Natural killer cell (primary cell): ENCODE data around the gene PNPLA1. TPM values are rescaled to one million over a fixed set of nuclear protein-coding genes. Genes with fewer than 3 reads are reported as not detected.

ENCODE experiments used
- ATAC-seq, 3 donors: fragments of 150-1000 bp in 2 of 3; fragments of 200-7000 bp in 1 of 3; cut with Tn5 transposase; 1 replicate in 1 of 3; 2 replicates in 2 of 3; pipeline ENCODE4 v1.10.0; 2021; ENCODE audit warnings: mild to moderate bottlenecking in 2 of 3, moderate library complexity in 2 of 3
- DNase-seq, 2 donors: peaks; one replicate each; pipeline versions ENCODE4 v3.0.0 to v3.0.0-alpha.2; 2013 to 2021; ENCODE audit warnings: mixed read lengths in 1 of 2
- H3K27ac ChIP-seq: one replicate; pipeline ENCODE4 v1.5.1; 2013; ENCODE audit warnings: mild to moderate bottlenecking, low read length
- H3K27me3 ChIP-seq: one replicate; pipeline ENCODE4 v1.6.1; 2013; ENCODE audit warnings: low read length; ENCODE audit not compliant: control insufficient read depth, insufficient read depth
- H3K36me3 ChIP-seq: one replicate; pipeline ENCODE4 v1.6.1; 2013; ENCODE audit warnings: low read length; ENCODE audit not compliant: control insufficient read depth, insufficient read depth
- H3K4me1 ChIP-seq: one replicate; pipeline ENCODE4 v1.6.1; 2013; ENCODE audit warnings: low read length; ENCODE audit not compliant: control insufficient read depth, insufficient read depth
- H3K4me3 ChIP-seq: one replicate; pipeline ENCODE4 v1.5.1; 2013; ENCODE audit warnings: low read length
- H3K9me3 ChIP-seq: one replicate; pipeline ENCODE4 v1.6.1; 2013; ENCODE audit warnings: low read length; ENCODE audit not compliant: control insufficient read depth, insufficient read depth
- H3K27ac Mint-ChIP-seq, 2 donors: one replicate each; pipeline ENCODE4 v1.8.0; 2022; ENCODE audit warnings: mild to moderate bottlenecking in 2 of 2, mixed read lengths in 2 of 2, moderate library complexity in 1 of 2
- H3K27me3 Mint-ChIP-seq, 2 donors: one replicate each; pipeline ENCODE4 v1.8.0; 2022; ENCODE audit warnings: low read depth in 2 of 2, mixed read lengths in 2 of 2
- H3K36me3 Mint-ChIP-seq: one replicate; pipeline ENCODE4 v1.8.0; 2022; ENCODE audit warnings: mixed read lengths
- H3K4me1 Mint-ChIP-seq, 2 donors: one replicate each; pipeline ENCODE4 v1.8.0; 2022; ENCODE audit warnings: mixed read lengths in 2 of 2
- H3K4me3 Mint-ChIP-seq: one replicate; pipeline ENCODE4 v1.8.0; 2022; ENCODE audit warnings: mild to moderate bottlenecking, moderate library complexity, mixed read lengths
- H3K9me3 Mint-ChIP-seq, 2 donors: one replicate each; pipeline ENCODE4 v1.8.0; 2022; ENCODE audit warnings: mixed read lengths in 2 of 2
- WGBS: methylation state at CpG from one replicate; pipeline ENCODE4 v1.1.7; 2013; ENCODE audit warnings: missing lambda C conversion rate; ENCODE audit not compliant: insufficient coverage; 5-methylcytosine and 5-hydroxymethylcytosine counted together
- intact Hi-C: fragments of 100-400 bp; cut with micrococcal nuclease; formaldehyde crosslinking; loops from one replicate; pipeline ENCODE4 v1.14.2; 2022
- total RNA-seq, 4 donors: library from RNA; stranded (reverse); fragments of 120-200 nt in 1 of 4; gene quantifications; one replicate each; pipeline versions ENCODE4 v1.2.3 to v1.2.4, GENCODE V29; 2013 to 2022
- TF ChIP-seq, protein P1 (sequence below): fragments of 200-600 bp; IDR thresholded peaks from one replicate; pipeline ENCODE4 v1.8.0; 2022; ENCODE audit warnings: antibody characterized with exemption

Gene PNPLA1
- total RNA-seq, 3 donors from 2014 or later (not counting 1 experiment from before 2014, with no cell fraction given) = 0.14 to 3.5 (median 0.61) TPM

DNA sequence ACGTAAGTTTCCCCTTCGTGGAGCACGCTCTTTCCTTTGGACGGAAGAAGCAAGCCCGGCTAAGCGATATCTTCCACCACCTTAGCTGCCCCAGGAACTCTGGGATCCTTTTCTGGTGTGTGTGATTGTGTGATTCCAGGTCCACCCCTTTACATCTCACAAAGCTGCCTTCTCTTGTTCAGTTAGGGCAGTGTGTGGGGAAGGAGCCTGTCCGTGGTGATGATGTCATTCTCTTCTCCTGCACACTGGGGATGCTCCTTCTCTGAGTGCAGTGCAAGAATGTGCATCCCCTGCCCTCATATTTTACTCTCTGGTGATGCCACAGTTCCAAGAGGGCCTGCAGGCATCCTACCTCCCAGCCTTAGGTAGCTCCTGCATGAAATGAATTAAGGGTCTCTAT lies 36.5 kb downstream of the PNPLA1 start:
- ATAC-seq = no peak
- Histone ChIP-seq H3K27me3 (no peaks in the 10 kb centered on the region), H3K36me3 (no peaks in the 10 kb centered on the region), H3K27ac (no peak overlapping the region), H3K4me3 (no peak overlapping the region), H3K4me1 (peaks cover 6% of the 10 kb centered on the region), H3K9me3 (no peaks in the 10 kb centered on the region)
- DNase-seq = no peak
- peaks cover 7 to 9% of the 10 kb centered on the region in 2 donors for H3K4me1 Mint-ChIP-seq
- H3K9me3 Mint-ChIP-seq = no peaks in the 10 kb centered on the region
- peaks cover 6 to 13% of the 10 kb centered on the region in 2 donors for H3K27me3 Mint-ChIP-seq
- 73% methylated on average over 5 of the region's 7 CpGs for WGBS
- no peaks in the 10 kb centered on the region for H3K36me3 Mint-ChIP-seq
- TF ChIP-seq, protein P1, sequence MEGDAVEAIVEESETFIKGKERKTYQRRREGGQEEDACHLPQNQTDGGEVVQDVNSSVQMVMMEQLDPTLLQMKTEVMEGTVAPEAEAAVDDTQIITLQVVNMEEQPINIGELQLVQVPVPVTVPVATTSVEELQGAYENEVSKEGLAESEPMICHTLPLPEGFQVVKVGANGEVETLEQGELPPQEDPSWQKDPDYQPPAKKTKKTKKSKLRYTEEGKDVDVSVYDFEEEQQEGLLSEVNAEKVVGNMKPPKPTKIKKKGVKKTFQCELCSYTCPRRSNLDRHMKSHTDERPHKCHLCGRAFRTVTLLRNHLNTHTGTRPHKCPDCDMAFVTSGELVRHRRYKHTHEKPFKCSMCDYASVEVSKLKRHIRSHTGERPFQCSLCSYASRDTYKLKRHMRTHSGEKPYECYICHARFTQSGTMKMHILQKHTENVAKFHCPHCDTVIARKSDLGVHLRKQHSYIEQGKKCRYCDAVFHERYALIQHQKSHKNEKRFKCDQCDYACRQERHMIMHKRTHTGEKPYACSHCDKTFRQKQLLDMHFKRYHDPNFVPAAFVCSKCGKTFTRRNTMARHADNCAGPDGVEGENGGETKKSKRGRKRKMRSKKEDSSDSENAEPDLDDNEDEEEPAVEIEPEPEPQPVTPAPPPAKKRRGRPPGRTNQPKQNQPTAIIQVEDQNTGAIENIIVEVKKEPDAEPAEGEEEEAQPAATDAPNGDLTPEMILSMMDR = no peak
- no peak overlapping the region for H3K27ac Mint-ChIP-seq
- H3K4me3 Mint-ChIP-seq = no peak overlapping the region
- intact Hi-C loops = no loop called here

DNA sequence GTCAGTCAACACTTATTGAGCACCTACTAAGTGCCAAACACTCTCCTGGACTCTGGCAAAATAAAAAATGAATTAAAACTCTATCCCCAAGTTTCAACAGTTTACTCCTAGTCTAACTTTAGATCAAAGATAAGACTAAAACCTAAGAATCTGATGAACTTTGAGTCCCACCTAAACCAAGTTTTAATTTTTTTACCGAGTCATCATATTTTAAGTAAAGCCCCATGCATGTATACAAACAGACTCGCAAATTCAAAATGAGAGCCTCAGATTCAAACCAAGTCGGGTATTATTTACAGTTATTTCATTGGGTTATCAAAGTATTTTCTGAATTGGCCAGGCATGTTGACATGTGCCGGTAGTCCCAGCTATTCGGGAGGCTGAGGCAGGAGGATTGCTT lies 38.7 kb downstream of the PNPLA1 start:
- Mint-ChIP-seq H3K4me3 (no peak overlapping the region), H3K9me3 (no peaks in the 10 kb centered on the region), H3K36me3 (no peaks in the 10 kb centered on the region), H3K27me3 (peaks cover 0 to 9% of the 10 kb centered on the region in 2 donors), H3K27ac (no peak overlapping the region), H3K4me1 (peaks cover 0 to 5% of the 10 kb centered on the region in 2 donors)
- DNase-seq = no peak
- TF ChIP-seq, protein P1 = no peak
- no peak for ATAC-seq
- Histone ChIP-seq H3K4me3 (no peak overlapping the region), H3K27ac (no peak overlapping the region), H3K4me1 (peaks cover 6% of the 10 kb centered on the region), H3K36me3 (no peaks in the 10 kb centered on the region), H3K9me3 (no peaks in the 10 kb centered on the region), H3K27me3 (no peaks in the 10 kb centered on the region)
- WGBS = 95% methylated on average over 5 of the region's 5 CpGs
- intact Hi-C loops = no loop called here

DNA sequence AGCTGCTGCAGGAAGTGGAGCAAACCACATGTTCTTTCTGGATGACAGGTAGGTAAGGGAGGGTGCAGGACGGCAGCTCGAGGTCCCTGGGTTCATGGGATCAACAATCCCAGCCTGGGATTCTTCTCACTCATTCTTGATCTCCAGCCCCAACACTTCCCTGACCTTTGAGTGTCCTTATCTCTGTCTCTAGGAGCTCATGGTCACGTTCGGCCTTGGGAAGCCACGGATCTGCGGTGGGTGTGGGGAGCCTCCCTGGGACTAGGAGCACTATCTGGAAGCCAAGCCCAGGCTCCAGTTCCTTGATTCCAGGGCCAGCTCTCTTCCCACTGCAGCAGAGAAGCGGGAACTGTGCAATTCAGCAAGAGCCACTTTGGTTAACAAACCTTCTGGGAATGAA lies 39.3 kb downstream of the PNPLA1 start:
- TF ChIP-seq, protein P1 = no peak
- Mint-ChIP-seq H3K9me3 (no peaks in the 10 kb centered on the region), H3K4me3 (no peak overlapping the region), H3K27me3 (peaks cover 0 to 9% of the 10 kb centered on the region in 2 donors), H3K27ac (no peak overlapping the region), H3K36me3 (no peaks in the 10 kb centered on the region), H3K4me1 (peaks cover 4 to 8% of the 10 kb centered on the region in 2 donors)
- Histone ChIP-seq H3K4me3 (no peak overlapping the region), H3K9me3 (no peaks in the 10 kb centered on the region), H3K27me3 (no peaks in the 10 kb centered on the region), H3K36me3 (no peaks in the 10 kb centered on the region), H3K4me1 (peaks cover 6% of the 10 kb centered on the region), H3K27ac (no peak overlapping the region)
- intact Hi-C loops = no loop called here
- ATAC-seq (no peak), DNase-seq (no peak)
- 67% methylated on average over 7 of the region's 7 CpGs for WGBS

DNA sequence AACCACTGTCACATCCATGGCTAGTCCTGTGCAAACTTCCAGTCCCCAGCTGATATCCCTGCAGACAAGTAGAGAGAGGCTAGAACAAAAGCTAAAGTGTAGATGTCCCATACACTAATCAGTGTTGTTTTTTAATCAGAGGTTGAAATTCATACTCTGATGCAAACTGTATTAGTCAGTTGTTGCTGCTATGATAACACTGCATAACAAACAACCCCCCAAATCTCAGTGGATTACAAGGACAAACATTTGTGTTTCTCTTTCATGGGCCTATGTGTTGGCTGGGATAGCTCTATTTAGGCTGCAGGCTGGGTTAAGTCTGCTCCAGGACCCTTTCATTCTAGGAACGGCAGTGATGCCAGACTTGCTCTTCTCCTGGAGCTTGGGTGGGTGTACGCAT lies 40.0 kb downstream of the PNPLA1 start:
- H3K27me3 Mint-ChIP-seq = peaks cover 0 to 9% of the 10 kb centered on the region in 2 donors
- H3K4me3 Mint-ChIP-seq = no peak overlapping the region
- H3K4me1 ChIP-seq = peaks cover 6% of the 10 kb centered on the region
- DNase-seq (no peak), ATAC-seq (no peak)
- no peak overlapping the region for H3K4me3 ChIP-seq
- WGBS = 98% methylated on average over 2 of the region's 2 CpGs
- TF ChIP-seq, protein P1 = no peak
- no peaks in the 10 kb centered on the region for H3K36me3 ChIP-seq
- H3K27ac Mint-ChIP-seq = no peak overlapping the region
- no peaks in the 10 kb centered on the region for H3K9me3 Mint-ChIP-seq
- no peak overlapping the region for H3K27ac ChIP-seq
- peaks cover 8 to 12% of the 10 kb centered on the region in 2 donors for H3K4me1 Mint-ChIP-seq
- no peaks in the 10 kb centered on the region for H3K27me3 ChIP-seq
- no peaks in the 10 kb centered on the region for H3K36me3 Mint-ChIP-seq
- no peaks in the 10 kb centered on the region for H3K9me3 ChIP-seq
- intact Hi-C loops = no loop called here
